Measurements from ENCODE around the gene LRP8.

DNA sequence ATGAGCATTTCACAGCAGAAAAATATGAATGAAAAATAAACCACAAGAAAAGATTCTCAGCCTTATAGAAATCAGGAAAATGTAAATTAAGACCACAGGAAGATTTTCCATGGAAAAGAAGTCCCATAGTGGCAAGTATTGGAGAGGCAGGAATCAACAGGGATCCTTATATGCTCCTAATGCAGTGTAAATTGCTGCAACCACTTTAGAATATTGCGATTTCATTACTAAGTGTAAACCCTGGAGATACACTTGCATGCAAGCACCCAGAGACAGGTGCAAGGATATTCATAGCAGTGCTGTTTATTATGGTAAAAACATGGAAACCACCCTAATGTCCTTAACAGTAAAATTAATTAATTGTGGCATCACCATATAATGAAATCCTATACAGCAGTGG, 10.6 kb upstream of the LRP8 start:
- TF ChIP-seq, protein P1, sequence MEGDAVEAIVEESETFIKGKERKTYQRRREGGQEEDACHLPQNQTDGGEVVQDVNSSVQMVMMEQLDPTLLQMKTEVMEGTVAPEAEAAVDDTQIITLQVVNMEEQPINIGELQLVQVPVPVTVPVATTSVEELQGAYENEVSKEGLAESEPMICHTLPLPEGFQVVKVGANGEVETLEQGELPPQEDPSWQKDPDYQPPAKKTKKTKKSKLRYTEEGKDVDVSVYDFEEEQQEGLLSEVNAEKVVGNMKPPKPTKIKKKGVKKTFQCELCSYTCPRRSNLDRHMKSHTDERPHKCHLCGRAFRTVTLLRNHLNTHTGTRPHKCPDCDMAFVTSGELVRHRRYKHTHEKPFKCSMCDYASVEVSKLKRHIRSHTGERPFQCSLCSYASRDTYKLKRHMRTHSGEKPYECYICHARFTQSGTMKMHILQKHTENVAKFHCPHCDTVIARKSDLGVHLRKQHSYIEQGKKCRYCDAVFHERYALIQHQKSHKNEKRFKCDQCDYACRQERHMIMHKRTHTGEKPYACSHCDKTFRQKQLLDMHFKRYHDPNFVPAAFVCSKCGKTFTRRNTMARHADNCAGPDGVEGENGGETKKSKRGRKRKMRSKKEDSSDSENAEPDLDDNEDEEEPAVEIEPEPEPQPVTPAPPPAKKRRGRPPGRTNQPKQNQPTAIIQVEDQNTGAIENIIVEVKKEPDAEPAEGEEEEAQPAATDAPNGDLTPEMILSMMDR (IDR thresholded peaks at IDR 0.05; ENCODE audit: poor library complexity), result no peak
- TF ChIP-seq EZH2 (IDR thresholded peaks at IDR 0.05; ENCODE audit: borderline replicate concordance), result no peak

Data from hepatocyte (in vitro differentiated cells).